SK-N-MC (cell line): ENCODE results near the gene PDCD2.

Experiments
- EZH2 ChIP-seq: fragments of 200-600 bp; sonication (generic); IDR thresholded peaks from one replicate; pipeline ENCODE4 v1.6.1; 2017; ENCODE audit warnings: antibody characterized with exemption
- POLR2AphosphoS5 ChIP-seq: IDR thresholded peaks from 2 replicates; pipeline ENCODE4 v1.6.1; 2012; ENCODE audit warnings: mild to moderate bottlenecking, low read depth, low read length, borderline replicate concordance

- TF ChIP-seq POLR2AphosphoS5 (no peak), EZH2 (no peak)
Observed at GRCh38 chr6:170564936-170565530, 19.4 kb downstream of the PDCD2 start.
